Mesenteric fat pad (tissue), 1 donor: ENCODE results near the gene RBM22. TPM values are rescaled to one million over a fixed set of nuclear protein-coding genes. Genes with fewer than 3 reads are reported as not detected.

Source experiments
- DNase-seq: peaks from one replicate; pipeline ENCODE4 v3.0.0-alpha.2; 2020; ENCODE audit warnings: low spot score
- total RNA-seq: library from RNA; stranded (reverse); fragmentation: NEBNext Ultra II Directional; extraction: Animal tissue kit (Norgen Biotek cat#: 25700); gene quantifications from one replicate; pipeline ENCODE4 v1.2.1, GENCODE V29; 2021
- donor health status: DM: yes; HTN: yes; CAD: no.

The RBM22 gene
- total RNA-seq, 1 donor from 2014 or later, result 44.1 TPM

DNA sequence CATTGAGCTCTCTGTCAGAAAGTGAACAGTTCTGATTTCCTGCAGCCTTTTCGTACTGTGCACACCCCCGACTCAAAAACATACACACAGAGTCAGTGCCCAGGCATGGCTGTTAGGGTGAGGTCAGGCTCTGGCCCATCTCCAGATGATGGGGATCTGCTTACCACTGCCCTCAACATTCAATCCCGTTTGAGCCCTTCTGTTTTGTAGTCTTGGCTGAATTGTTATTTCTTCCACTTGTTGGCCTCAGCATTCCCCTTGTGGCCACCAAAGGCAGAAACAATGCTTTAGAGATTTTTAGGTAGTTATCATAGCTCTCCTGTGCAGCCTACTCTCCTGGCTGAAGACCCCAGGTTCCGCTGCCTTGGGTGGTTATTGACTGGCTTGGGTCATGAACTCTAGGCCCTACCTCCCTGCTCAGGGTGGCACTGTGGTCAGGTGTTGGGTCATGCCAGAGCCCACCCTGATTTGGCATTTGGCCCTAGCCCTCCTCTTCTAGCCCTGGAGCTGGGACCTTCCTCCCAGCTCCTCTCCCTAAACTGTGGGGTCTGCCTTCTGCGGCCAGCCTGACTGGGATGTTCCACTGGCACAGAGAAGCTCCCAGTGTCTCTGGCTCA lies 47.6 kb downstream of the RBM22 start:
- no peak for DNase-seq

DNA sequence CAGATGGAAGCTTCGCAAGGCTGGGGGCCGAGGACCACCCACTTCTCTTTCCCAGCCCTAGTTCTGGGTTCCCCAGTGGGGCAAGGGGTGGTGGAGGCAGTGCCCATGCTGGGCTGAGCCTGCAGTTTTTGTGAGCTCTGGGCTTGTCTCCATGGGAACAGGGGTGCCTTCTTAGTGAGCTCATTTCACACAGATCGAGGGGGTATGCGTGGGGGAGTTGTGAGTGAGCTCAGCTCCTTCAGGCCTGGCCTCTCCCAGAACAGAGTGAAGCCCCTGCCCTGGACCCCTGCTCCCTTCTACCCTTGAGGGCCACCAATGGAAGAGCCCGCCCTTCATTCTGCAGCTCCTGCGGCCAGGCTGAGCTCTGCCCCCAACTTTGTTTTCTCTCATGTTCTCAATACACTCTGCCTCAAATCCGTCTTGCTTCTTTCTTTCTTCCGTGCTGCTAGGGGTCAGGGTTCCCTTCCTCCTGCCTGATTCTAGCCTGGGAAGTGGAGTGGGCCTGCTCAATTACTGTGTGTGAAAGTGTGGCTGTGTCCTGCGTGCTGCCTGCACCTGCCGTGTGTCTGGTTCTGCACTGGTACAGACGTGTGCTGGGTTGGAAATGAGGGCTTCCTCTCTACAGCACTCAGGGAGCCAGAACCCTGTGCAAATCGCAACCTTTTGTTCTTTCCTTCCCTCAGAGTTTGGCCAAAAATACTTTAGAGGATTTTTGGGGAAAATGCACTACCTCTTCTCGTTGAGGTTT lies 48.8 kb downstream of the RBM22 start:
- no peak for DNase-seq

DNA sequence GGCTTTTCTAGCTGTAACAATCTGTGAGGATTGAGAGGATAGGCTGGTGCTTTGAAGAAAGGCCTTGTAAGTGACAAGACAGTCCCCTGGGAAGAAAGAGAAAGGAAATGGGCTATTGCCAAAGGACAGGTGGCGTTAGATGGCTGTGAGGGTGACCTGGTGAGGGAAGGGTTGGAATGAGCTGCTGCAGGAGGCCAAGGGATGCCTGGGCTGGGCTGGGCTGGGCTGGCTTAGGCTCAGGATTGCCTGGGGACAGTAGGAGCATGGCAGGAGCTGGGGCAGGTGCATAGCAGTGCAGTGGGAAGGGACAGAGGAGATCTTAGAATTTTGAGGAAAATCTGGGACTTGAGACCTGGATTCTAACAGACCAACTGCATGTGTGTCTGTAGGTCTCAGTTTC lies 49.5 kb downstream of the RBM22 start:
- DNase-seq, result no peak

DNA sequence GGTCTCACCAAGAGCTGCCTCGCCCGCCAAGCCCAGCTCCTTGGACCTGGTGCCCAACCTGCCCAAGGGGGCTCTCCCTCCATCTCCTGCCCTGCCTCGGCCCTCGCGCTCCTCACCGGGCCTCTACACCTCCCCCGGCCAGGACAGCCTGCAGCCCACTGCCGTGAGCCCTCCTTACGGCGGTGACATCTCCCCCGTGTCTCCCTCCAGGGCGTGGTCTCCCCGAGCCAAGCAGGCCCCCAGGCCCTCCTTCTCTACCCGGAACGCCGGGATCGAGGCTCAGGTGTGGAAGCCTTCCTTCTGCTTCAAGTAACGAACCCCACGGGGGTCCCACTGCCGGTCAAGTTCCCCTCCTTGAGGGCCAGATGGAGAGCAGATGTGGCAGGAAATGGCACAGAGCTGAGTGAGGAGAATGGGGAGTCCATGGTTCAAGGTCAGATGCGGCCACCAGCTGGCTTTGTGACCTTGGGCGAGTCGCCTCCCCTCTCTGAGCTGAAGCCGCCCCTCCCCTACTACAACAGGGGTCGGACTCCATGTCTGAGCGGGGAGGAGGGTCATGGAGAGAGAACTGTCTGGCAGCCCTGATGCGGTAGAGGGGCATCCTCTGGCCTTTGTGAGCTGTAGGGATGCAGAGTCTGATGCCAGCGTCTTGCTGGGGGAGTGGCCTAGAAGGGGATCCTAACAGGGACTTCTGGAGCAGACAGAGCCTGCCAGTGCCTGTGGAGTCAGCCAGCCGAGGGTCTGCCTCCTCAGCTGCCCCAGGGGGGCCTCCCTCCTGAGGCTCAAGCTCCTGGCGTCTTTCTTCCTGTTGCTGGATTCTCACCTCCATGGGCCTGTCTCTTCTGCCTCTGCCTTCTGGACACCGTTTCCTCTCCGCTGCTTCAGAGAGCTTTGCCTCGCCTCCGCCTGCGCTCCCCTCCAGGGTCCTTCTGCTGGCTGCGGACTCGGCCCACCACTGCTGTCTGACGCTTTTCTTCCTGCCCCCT lies 50.5 kb downstream of the RBM22 start:
- DNase-seq, result no peak

DNA sequence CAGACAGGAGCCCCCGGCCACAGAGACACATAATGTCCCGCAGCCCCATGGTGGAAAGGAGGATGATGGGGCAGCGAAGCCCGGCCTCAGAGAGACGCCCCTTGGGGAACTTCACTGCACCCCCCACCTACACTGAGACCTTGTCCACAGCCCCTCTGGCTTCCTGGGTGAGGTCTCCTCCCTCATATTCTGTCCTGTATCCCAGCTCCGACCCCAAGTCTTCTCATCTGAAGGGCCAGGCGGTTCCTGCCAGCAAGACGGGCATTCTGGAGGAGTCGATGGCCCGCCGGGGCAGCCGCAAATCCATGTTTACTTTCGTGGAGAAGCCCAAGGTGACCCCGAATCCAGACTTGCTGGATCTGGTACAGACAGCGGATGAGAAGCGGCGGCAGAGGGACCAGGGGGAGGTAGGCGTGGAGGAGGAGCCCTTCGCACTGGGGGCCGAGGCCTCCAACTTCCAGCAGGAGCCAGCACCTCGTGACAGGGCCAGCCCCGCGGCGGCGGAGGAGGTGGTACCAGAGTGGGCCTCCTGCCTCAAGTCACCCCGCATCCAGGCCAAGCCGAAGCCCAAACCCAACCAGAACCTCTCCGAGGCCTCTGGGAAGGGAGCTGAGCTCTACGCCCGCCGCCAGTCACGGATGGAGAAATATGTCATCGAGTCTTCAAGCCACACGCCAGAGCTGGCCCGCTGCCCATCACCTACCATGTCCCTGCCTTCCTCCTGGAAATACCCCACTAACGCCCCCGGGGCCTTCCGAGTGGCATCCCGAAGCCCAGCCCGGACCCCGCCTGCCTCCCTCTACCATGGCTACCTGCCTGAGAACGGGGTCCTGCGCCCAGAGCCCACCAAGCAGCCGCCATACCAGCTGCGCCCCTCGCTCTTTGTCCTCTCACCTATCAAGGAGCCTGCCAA lies 51.5 kb downstream of the RBM22 start:
- no peak for DNase-seq

DNA sequence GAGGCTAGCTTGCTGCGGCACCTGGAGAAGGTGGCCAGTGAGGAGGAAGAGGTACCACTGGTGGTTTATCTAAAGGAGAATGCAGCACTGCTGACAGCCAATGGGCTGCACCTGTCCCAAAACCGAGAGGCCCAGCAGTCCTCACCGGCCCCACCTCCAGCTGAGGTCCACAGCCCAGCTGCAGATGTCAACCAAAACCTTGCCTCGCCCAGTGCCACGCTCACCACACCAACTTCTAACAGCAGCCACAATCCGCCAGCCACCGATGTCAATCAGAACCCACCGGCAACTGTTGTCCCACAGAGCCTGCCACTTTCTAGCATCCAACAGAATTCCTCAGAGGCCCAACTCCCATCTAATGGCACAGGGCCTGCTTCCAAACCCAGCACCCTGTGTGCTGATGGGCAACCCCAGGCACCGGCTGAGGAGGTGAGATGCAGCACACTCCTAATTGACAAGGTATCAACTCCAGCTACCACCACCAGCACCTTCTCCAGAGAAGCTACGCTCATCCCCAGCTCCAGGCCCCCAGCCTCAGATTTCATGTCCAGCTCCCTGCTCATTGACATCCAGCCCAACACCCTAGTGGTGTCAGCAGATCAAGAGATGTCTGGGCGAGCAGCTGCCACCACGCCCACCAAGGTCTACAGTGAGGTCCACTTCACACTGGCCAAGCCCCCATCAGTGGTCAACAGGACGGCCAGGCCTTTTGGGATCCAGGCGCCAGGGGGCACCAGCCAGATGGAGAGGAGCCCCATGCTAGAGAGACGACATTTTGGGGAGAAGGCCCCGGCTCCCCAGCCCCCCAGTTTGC lies 52.4 kb downstream of the RBM22 start:
- no peak for DNase-seq

DNA sequence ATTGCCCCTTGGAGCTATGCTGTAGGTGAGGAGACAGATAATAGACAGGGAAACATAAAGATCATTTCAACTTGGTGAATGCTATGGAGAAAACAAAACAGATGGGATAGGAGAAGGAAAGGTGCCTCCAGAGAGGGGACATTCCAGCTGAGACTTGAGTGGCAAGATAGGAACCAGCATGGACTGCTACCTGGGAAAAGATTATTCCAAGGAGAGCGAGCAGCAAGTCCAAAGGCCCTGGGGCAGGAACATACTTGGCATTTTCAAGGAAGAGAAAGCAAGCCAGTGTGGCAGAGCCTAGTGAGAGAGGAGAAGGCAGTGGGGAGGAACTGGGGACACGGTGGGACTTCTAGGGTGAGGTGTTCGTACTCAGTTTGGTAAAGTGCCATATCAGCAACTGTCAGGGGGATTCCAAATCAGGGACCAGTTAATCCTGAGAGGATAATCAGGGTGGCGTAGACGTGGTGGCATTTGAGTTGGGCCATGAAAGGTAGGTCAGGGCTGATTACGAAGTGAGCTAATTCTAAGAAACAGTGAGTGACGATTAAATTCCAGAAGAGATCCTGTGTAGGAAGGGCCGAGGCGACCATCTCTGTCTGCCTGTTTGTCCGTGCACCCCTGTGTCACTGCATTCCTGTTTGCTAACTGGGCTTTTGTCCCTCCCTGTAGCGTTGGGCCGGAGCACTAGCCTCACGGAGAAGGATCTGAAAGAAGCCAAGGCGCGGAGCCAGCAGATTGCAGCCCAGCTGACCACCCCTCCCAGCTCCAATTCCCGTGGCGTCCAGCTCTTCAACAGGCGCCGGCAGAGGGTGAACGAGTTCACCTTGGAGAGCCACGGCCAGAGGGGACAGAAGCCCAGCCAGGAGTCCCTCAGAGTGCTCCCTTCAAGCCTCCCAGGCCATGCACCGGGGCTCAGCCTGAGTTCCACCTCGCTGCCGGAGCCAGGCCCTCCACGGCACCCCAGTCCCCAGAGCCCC lies 53.3 kb downstream of the RBM22 start:
- DNase-seq, result no peak

DNA sequence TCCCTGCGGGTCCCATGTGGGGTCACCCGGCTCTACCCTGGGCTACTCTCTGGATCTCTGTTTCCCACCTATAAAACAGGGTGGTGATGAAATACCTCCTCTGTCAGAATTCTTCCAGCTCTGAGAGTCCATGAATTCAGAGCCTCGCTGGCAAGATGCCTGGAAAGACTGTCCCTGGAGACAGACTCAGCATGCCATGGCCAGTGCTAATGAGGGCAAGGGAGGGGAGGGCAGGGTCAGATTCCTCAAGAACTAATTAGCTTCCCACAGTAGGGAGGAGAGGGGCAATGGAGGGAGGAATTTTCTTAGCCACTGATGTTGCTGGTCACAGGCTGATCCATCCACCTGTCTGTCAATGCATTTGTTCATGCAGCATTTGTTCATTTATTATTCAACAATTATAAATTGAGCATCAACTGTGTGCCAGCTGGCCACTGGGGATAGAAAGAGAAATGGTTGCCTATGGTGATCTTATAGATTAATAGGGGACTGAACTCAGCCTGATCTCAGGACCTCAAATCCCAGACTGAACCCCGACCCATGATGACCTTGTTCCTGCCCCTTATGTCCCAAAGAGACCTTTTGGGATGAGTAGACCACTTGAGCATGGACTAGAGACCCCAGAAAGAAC lies 55.7 kb downstream of the RBM22 start:
- DNase-seq, result no peak

DNA sequence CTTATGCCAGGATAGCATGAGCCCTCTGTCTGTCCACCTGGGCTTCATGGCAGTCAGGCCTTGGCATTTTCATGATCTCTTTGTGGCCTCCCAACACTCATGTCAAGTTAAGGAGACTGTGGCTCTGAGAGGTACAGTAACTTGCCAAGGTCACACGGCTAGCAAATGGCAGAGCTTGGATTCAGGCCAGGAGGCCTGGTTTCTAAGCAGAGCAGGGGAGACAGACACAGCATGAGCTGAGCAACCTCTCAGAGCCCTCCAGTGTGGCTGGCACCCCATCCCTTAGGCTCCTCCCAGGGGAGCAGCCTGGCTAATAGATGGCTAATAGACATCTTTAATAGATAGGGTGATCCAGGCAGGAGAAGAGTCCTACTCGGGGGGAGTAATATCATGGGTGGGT lies 56.3 kb downstream of the RBM22 start:
- no peak for DNase-seq

DNA sequence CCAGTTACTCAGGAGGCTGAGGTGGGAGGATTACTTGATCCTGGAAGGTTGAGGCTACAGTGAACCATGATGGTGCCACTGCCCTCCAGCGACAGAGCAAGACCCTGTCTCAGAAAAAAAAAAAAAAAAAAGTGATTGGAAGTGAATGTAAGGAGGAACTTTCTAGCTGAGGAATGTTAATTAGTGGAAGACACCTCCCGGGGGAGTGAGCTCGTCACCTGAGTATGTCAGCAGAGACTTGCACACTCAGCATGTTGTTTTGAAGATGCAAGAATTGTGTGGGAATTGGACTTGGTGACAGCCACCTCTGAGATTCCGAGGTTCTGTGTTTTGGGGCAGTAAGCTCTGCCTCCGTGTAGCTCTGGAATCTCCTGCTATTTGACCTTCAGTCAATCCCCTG lies 56.8 kb downstream of the RBM22 start:
- no peak for DNase-seq

DNA sequence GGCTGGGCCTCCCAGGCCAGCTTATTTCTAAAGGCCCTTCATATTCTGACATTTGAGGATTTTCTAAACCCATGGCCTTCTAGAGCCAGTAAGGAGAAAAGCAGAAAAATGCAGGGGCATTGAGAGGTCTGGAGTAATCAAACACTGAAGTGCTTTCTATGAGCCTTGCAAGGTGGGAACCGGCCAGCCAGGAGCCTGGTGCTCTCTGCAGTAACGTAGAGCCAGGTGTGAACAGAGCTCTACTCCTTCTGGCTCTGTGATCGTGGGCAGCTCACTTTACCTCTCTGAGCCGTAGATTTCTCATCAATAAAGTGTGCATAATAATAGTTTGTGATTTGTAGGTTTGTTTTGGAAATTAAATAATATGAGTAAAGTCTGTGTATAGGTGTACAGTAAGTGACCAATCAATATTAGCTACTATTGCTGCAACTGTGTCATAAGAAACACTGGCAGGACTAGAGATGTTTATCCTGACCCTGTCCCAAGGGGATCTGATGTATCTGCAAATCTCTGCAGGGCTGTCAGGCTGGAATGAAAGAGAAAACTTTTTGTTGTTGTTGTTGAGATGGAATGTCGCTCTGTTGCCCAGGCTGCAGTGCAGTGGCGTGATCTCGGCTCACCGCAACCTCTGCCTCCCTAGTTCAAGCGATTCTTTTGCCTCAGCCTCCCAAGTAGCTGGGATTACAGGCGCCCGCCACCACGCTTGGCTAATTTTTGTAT lies 57.7 kb downstream of the RBM22 start:
- no peak for DNase-seq

DNA sequence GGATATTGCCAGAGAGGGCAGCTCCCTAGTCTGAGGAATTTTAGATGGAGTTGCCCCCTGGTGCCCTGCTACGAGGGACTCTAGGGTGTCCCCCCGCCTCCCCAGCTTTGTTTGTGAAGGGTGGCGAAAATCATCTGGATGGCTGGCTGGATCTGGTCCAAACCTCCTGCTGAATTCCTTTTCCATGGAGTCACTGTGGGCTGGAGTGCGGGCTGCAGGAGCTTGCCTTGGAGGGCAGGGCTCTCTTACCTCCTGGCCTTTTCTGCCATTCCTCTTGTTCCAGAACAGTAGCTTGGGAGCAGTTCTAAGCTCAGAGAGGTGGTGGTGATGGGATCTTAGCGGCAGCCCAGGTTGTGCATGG lies 58.3 kb downstream of the RBM22 start:
- DNase-seq, result no peak

DNA sequence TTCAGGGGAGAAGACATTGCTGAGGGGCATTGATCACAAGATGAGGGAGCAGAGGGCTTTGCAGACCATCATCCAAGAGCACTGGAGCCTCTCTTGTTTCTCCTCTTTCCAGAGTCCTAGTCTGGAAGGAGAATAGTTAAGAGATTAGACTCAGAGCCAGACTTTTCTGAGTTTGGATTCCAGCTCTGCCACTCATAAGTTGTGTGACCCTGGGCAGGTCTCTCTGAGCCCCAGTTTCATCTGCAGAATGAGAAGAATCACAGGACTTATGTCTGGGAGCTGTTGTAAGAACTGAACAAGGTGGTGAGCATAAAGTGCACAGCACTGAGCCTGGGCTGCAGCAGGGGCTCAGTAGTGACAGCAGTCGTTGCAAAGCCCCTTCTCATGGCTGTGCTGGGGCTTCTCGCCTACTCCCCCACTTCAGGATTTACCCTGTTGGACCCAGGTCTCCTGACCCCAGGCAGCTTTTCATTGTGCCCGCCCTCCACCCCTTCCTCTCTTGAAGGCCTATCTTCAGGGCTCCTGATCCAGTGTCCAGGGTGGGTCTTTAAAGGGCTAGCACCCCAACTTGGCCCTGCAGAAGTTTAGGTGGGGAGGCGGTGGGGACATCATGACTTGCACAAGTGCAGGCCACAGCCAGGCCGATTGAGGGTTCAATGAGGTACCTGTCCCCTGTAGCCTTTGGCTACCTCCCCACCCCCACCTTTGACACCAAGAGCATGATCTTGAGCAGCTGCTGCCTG lies 58.9 kb downstream of the RBM22 start:
- no peak for DNase-seq

DNA sequence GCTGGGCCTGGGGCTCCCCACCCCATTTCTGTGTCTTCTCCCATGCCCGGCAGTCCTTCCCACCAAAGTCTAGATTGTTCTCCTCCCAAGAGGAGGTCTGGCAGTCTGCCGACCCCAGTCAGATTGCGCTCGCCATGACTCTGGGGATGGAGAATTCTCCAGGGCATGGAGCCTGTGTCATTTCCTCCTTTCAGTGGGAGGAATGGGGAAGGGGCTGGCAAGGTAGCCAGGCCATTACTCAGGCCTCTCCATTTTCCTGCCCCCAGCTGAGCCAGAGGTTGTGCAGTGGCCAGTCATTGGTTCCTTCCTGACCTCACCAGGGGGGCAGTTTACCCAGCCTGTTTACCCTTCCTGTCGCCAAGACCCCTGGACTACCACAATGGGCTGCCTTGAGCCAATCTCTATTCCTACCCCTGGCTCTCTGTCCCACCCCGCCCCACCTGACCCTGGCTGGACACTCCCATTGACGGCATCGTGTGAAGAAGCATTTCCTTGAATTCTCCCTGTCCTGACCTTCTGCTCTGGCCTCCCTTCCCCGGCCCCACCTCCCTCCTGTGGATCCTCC lies 59.8 kb downstream of the RBM22 start:
- no peak for DNase-seq
